Breast epithelium (tissue), 4 donors: Measurements from ENCODE around the gene PFN1. TPM values are rescaled to one million over a fixed set of nuclear protein-coding genes. Genes with fewer than 3 reads are reported as not detected.

Experiments
- DNase-seq, 2 donors: peaks; one replicate each; pipeline ENCODE4 v3.0.0-alpha.2; 2019; ENCODE audit warnings: low spot score in 2 of 2
- H3K27ac ChIP-seq, 2 donors: fragments of 200-600 bp; sonication (generic) in 1 of 2; one replicate each; pipeline ENCODE4 v1.5.1; 2016 to 2019; ENCODE audit warnings: mild to moderate bottlenecking in 1 of 2
- H3K27me3 ChIP-seq, 2 donors: fragments of 200-600 bp; sonication (generic) in 1 of 2; one replicate each; pipeline versions ENCODE4 v1.5.1 to v1.6.0; 2017 to 2019; ENCODE audit warnings: control low read depth in 1 of 2, mild to moderate bottlenecking in 1 of 2
- H3K36me3 ChIP-seq: fragments of 200-600 bp; one replicate; pipeline ENCODE4 v1.5.1; 2019
- H3K4me1 ChIP-seq, 2 donors: fragments of 200-600 bp; sonication (generic); one replicate each; pipeline ENCODE4 v1.5.1; 2016 to 2019; ENCODE audit warnings: control low read depth in 1 of 2
- H3K4me3 ChIP-seq, 3 donors: fragments of 200-600 bp; sonication (generic); 1 replicate in 2 of 3; 2 replicates in 1 of 3; pipeline ENCODE4 v1.5.1; 2016 to 2019; ENCODE audit warnings: mild to moderate bottlenecking in 3 of 3, moderate library complexity in 2 of 3
- H3K9me3 ChIP-seq, 2 donors: fragments of 200-600 bp; sonication (generic) in 1 of 2; one replicate each; pipeline ENCODE4 v1.5.1; 2016 to 2019; ENCODE audit warnings: control low read depth in 1 of 2
- CTCF ChIP-seq, 3 donors: fragments of 450-650 bp; IDR thresholded peaks; one replicate each; pipeline ENCODE4 v1.5.1; 2016 to 2017; ENCODE audit warnings: antibody characterized with exemption in 3 of 3, mild to moderate bottlenecking in 3 of 3, moderate library complexity in 3 of 3
- POLR2A ChIP-seq: fragments of 450-650 bp; IDR thresholded peaks from one replicate; pipeline ENCODE4 v1.6.1; 2016; ENCODE audit warnings: antibody characterized with exemption, mild to moderate bottlenecking, moderate library complexity
- POLR2AphosphoS5 ChIP-seq, 3 donors: sonication (generic); formaldehyde crosslinking; IDR thresholded peaks; one replicate each; pipeline ENCODE4 v1.6.1; 2017; ENCODE audit warnings: antibody characterized with exemption in 3 of 3
- intact Hi-C: fragments of 100-400 bp; cut with DNase I; formaldehyde crosslinking; loops from one replicate; pipeline ENCODE4 v1.15.1; 2023; ENCODE audit warnings: low total_unique reads
- total RNA-seq, 3 donors: library from RNA; depleted of rRNA; stranded (reverse); fragments of >200 nt; gene quantifications; one replicate each; pipeline ENCODE4 v1.1.0, GENCODE V29; 2016

PFN1 gene
- total RNA-seq, 3 donors from 2014 or later = 290 to 487 (median 379) TPM

GRCh38 chr17:4986951-4987766, 38.8 kb upstream of the PFN1 start, which contains the start of gene CAMTA2:
TSS of gene CAMTA2 (minus strand) at chr17:4987675. CDS start at chr17:4986222, 1,453 bp downstream.
- Histone ChIP-seq H3K4me1 (peaks cover 4% of the 10 kb centered on the region in 2 donors), H3K27me3 (no peaks in the 10 kb centered on the region), H3K4me3 (peak within 1 kb of the TSS; percentile 73 to 99 (median 77)), H3K27ac (peak within 1 kb of the TSS; percentile 94 to 95), H3K9me3 (no peaks in the 10 kb centered on the region), H3K36me3 (no peaks in the 10 kb centered on the region)
- DNase-seq = peak; percentile 80 to 85
- TF ChIP-seq CTCF (IDR thresholded peaks at IDR 0.05) (peak in 2 of 3 donors; percentile 63 to 72), POLR2AphosphoS5 (IDR thresholded peaks at IDR 0.05) (peak; percentile 70 to 81 (median 75)), POLR2A (peak; percentile 73)
- intact Hi-C loops = loop anchor here (10.0 kb wide), 1 partner anchor 82 kb away; the partner anchor contains the start of gene CHRNE

- Histone ChIP-seq H3K4me1 (peaks cover 4% of the 10 kb centered on the region in 2 donors), H3K9me3 (no peaks in the 10 kb centered on the region), H3K36me3 (no peaks in the 10 kb centered on the region), H3K27ac (peak overlapping the region; percentile 94 to 95), H3K4me3 (peak overlapping the region; percentile 73 to 99 (median 77)), H3K27me3 (no peaks in the 10 kb centered on the region)
- intact Hi-C loops = loop anchor here (10.0 kb wide), 1 partner anchor 82 kb away; the partner anchor contains the start of gene CHRNE
- TF ChIP-seq CTCF (IDR thresholded peaks at IDR 0.05) = no peak
- no peak for TF ChIP-seq POLR2AphosphoS5 (IDR thresholded peaks at IDR 0.05)
- no peak for TF ChIP-seq POLR2A
- no peak for DNase-seq
Measured at GRCh38 chr17:4986403-4986802, 38.1 kb upstream of the PFN1 start.

- Histone ChIP-seq H3K27me3 (no peaks in the 10 kb centered on the region), H3K4me1 (no peaks in the 10 kb centered on the region), H3K4me3 (no peak overlapping the region), H3K36me3 (peaks cover under 1% of the 10 kb centered on the region), H3K27ac (no peak overlapping the region), H3K9me3 (no peaks in the 10 kb centered on the region)
- DNase-seq = no peak
- no peak for TF ChIP-seq POLR2AphosphoS5 (IDR thresholded peaks at IDR 0.05)
- TF ChIP-seq POLR2A = no peak
- no peak for TF ChIP-seq CTCF (IDR thresholded peaks at IDR 0.05)
- intact Hi-C loops = loop anchor here (10.0 kb wide), 1 partner anchor 78 kb away; the partner anchor contains the start of gene CHRNE
Measured at GRCh38 chr17:4982305-4982704, 34.0 kb upstream of the PFN1 start.

- TF ChIP-seq POLR2A = no peak
- peak; percentile 79 to 83 (median 81) for TF ChIP-seq CTCF (IDR thresholded peaks at IDR 0.05)
- no peak for DNase-seq
- Histone ChIP-seq H3K4me1 (no peaks in the 10 kb centered on the region), H3K27me3 (no peaks in the 10 kb centered on the region), H3K9me3 (no peaks in the 10 kb centered on the region), H3K27ac (no peak overlapping the region), H3K4me3 (no peak overlapping the region), H3K36me3 (peaks cover 4% of the 10 kb centered on the region)
- intact Hi-C loops = loop anchor here (10.0 kb wide), 1 partner anchor 76 kb away; the partner anchor contains the start of gene CHRNE
Measured at GRCh38 chr17:4980644-4981216, 32.4 kb upstream of the PFN1 start.

GRCh38 chr17:4978726-4979125, 30.4 kb upstream of the PFN1 start:
- Histone ChIP-seq H3K4me3 (no peak overlapping the region), H3K36me3 (peaks cover 4% of the 10 kb centered on the region), H3K9me3 (no peaks in the 10 kb centered on the region), H3K4me1 (no peaks in the 10 kb centered on the region), H3K27me3 (no peaks in the 10 kb centered on the region), H3K27ac (no peak overlapping the region)
- intact Hi-C loops = no loop called here
- TF ChIP-seq CTCF (IDR thresholded peaks at IDR 0.05) (no peak), POLR2AphosphoS5 (IDR thresholded peaks at IDR 0.05) (no peak), POLR2A (no peak)
- DNase-seq = no peak
